ENCODE data around the gene AXL.

The AXL gene

DNA sequence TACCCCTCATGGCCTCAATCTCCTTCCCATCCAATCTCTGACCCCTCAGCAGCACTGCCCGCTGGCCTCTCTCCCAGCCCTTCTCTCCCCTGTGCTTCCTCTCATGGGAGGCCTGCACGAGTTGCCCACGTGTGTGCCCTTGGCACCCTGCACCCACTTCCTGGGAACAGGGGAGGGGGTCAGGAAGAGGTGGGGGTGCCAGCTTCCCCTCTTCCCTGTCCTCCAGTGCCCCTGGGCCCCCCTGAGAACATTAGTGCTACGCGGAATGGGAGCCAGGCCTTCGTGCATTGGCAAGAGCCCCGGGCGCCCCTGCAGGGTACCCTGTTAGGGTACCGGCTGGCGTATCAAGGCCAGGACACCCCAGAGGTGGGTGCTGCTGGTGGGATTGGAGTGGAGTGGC, 19.2 kb downstream of the AXL start:
- DNase-seq = no peak

- no peak for DNase-seq
These were observed 20.3 kb downstream of the AXL start for GRCh38 chr19:41239363-41239762.

GRCh38 chr19:41239961-41240574, 21.0 kb downstream of the AXL start:
- DNase-seq = no peak

GRCh38 chr19:41241859-41242258, 22.8 kb downstream of the AXL start:
- DNase-seq = no peak

DNA sequence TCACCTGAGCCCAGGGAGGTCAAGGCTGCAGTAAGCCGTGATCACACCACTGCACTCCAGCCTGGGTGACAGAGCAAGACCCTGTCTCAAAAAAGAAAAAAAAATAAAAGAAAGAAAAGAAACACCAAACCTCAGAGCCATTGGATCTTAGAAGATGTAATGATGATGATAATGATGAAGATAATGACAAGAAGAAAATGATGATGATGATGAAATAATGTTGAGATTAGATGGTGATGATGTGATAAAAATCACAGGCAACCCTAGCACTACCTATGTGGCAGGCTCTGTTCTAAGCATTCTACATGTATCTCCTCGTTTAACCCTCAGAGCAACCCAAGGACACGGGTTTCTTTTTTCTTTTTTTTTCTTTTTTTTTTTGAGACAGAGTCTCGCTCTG, 25.1 kb downstream of the AXL start:
- no peak for DNase-seq

GRCh38 chr19:41245843-41246242, 26.8 kb downstream of the AXL start:
- DNase-seq = no peak

- no peak for DNase-seq
These were observed 29.9 kb downstream of the AXL start for GRCh38 chr19:41248895-41249294.

GRCh38 chr19:41249707-41250423, 30.8 kb downstream of the AXL start:
- DNase-seq = no peak

DNA sequence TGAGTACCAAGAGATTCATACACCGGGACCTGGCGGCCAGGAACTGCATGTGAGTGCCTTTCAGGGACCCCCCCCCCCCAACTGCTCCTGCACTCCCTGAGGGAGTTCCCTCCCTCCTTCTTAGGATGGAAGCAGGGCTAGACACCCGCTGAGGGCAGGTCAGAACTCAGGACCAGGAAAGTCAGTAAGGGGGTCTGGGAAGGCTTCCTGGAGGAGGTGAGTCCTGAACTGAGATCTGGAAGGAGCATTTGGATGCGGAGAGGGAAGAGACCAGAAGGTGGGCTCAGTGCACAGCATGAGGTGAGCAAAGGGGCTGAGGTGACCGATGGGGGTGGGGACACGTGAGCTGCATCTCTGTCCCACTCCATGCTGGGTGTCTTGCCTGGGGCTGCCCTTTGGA, 34.6 kb downstream of the AXL start:
- DNase-seq = no peak

GRCh38 chr19:41255171-41255570, 36.1 kb downstream of the AXL start:
- no peak for DNase-seq

DNA sequence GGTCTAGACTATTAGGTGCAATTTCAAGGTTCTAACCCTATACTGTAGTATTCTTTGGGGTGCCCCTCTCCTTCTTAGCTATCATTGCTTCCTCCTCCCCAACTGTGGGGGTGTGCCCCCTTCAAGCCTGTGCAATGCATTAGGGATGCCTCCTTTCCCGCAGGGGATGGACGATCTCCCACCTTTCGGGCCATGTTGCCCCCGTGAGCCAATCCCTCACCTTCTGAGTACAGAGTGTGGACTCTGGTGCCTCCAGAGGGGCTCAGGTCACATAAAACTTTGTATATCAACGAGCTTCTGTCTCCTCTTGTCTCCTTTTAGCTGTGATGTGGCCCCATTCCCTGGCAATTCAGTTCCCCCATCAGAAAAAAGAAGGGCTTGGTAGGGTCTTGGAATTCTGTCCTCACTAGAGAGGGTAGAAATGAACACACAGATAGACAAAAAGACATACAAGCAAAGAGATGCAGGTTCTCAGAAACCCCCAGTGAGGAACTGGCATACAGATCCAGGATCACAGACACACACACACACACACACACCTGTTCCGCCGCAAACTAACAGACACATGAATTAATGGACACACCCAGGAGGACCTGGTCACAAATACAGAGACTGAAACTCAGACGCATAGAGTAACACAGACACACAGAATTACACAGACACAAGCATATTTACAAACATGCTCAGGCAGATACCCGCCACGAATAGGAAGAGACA, 42.6 kb downstream of the AXL start:
- no peak for DNase-seq

DNA sequence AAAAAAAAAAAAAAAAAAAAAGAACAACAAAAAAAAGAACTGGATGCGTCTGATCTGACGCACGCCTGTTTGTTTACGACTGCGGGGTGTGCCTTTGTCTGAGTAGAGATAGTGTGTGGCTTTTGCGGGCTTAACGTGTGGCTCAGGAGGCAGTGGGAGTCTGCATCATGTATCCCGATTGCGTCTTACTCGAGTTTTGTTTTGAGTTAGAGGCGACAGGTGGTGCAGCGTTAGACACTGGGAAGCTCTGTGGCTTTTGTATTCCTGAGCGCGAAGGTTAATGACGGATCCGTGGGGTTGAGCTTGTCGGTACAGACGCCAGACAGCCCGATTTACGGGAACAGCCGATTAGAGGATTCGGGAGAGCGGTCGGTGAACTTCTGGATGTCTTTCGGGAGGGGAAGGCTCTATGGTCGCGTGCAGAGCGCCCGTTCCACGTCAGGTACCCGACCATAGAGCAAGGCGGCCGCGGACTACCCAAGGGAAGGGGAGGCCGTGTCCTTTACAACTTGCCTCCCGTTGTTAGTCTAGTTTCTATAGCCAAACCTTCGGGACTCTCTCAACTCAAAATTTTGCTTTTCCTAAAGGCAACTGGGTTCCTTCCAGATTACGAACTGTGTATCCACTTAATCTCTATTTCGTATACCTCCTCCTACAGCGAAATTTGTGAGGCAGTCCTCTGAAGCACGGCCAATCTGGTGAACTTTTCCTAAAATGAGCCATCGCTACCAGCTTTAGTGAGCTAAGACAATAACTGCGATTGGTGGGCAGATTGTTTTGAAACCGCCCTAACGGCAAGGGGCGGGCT, 44.2 kb downstream of the AXL start:
- peak; percentile 37 for DNase-seq

DNA sequence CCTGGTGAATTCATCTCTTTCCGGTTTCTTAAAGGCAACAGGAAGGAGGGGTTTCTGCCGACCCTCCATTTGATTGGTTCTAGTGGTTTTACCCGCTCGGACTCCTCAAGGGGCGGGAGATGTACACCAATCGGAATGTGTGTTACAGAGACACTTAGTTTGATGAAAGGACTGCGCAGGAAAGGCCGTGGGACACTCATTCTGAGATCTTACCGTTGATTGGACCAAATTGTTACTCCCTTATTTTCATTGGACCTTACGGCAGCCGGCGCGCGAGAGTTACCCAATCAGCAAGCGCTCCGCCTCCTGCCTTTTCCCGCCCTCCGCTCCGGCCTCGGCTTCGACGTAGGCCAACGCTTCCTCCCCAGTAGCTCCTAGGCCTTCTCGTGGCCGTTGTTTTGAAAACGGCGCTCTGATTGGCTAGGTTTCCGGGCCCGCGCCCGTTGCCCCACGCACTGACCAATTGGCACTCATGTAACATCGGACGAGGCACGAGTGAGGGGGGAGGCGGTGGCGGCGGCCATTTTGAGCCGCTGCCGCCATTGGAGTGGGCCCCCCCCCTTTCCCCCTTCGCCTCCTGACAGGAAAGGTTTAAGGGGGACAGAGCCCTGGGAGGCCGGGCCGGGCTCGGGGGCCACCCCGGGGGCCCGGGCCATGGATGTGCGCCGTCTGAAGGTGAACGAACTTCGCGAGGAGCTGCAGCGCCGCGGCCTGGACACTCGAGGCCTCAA, 45.0 kb downstream of the AXL start, which contains the start of gene HNRNPUL1:
Gene HNRNPUL1, plus strand, starts transcription at position 523 of the 731 bp plus-strand sequence. Its CDS starts 132 bp downstream, at position 655.
- DNase-seq = peak; percentile 99

DNA sequence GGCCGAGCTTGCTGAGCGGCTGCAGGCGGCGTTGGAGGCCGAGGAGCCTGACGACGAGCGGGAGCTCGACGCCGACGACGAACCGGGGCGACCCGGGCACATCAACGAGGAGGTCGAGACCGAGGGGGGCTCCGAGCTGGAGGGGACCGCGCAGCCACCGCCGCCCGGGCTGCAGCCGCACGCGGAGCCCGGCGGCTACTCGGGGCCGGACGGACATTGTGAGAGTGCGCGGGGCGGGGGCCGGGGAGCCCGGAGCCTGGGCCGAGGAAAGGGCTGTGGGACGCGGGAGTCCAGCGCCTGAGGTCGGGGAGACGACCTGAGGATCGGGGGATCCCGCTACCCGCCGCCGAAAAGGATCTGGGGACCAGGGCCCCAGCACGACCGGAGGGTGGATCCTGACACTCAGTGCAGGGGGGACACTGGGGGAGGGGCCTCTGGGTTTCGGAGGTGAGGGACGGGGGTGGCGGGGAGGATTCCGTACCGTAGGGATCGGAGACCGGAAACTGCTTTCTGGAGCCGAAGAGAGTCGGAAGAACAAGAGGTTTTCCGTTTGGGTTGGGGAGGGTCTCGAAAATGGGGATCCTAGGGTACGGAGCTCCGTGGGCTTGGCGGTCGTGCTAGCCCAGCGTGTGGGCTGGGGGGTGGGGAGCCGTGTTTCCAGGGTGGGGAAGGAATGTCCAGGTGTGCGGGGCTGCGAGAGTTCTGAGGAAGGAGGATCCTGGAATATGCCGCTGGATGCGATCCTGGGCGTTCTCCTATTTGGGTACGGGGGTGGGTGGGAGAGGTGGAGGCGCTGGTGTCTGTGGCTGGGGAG, 45.8 kb downstream of the AXL start:
- DNase-seq = no peak

DNA sequence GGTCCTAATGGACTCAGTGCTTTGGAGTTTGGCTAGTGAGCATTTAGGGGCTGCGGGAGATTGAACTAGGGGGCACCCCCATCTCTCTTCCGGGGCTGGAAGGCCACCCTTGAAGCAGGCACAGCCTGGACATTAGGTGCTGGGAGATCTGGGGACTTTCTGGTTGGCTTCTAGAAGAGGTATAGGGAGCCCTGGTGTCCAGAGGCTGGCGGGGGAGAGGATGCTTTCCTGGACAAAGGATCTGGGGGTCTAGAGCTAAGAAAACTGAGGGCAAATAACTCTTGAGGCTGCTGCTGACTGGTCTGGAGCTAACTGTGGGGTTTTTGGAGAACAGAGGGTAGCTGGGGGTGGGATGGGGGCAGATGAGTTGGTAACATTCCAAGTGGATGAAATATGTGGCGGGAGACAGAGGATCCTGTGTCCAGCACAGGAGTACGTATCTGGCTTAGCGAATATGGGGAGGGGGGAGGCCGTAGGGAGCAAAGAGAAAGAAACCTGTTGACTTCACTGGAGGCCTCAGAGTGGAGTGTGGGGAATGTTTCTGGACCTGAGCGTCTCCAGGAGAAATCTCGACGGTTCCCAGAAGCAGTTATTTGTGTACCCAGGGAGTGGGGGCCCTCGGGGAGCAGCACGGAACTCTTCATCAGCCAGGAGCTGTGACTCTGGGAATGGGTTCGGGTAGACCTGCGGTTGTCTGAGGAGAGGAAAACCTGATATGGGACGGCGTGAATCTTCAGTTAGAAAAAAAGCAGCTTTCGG, 46.6 kb downstream of the AXL start:
- no peak for DNase-seq

- DNase-seq = no peak
These were observed 50.0 kb downstream of the AXL start for GRCh38 chr19:41269055-41269454.

GRCh38 chr19:41269571-41269970, 50.5 kb downstream of the AXL start:
- DNase-seq = no peak

- no peak for DNase-seq
These were observed 54.1 kb downstream of the AXL start for GRCh38 chr19:41273076-41273475.

GRCh38 chr19:41274802-41275201, 55.8 kb downstream of the AXL start:
- no peak for DNase-seq

DNA sequence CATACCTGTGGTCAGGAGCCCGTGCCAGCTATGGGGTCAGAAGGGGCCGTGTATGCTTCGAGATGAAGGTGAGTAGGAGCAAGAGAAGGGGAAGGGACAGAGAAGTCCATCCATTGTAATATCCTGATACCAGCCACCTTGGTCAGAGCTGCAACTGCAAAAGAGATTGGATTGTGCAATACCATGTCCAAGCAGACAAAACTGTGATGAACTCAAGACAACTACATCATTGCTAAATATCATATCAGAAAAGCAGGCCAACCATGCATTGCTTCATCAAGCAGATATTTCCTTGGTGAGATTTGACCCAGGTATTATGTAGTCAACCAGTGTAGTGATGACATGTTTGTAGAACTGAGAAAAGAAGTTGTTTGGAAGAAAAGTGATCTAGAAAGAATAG, 57.2 kb downstream of the AXL start:
- DNase-seq = no peak

GRCh38 chr19:41278478-41278877, 59.5 kb downstream of the AXL start:
- no peak for DNase-seq
